Psoas muscle (tissue), 8 donors: ENCODE measurements around the gene R3HCC1L. TPM values are rescaled to one million over a fixed set of nuclear protein-coding genes. Genes with fewer than 3 reads are reported as not detected.
A peak's percentile ranks its signal among the peaks of the same experiment; 100 is the strongest.

Experiments used
- ATAC-seq, 4 donors: fragments of 200-7000 bp; cut with Tn5 transposase; one replicate each; pipeline ENCODE4 v1.9.1; 2020; ENCODE audit warnings: moderate library complexity in 3 of 4, mild to moderate bottlenecking in 2 of 4
- DNase-seq, 2 donors: peaks; one replicate each; pipeline ENCODE4 v3.0.0-alpha.2; 2020
- H3K27ac ChIP-seq: fragments of 200-600 bp; one replicate; pipeline ENCODE4 v1.8.0; 2022
- H3K27me3 ChIP-seq, 3 donors: fragments of 200-600 bp in 1 of 3; one replicate each; pipeline versions ENCODE4 v1.6.1 to v1.8.0; 2013 to 2022; ENCODE audit warnings: low read length in 2 of 3, mild to moderate bottlenecking in 2 of 3, moderate library complexity in 1 of 3; ENCODE audit not compliant: insufficient read depth in 3 of 3
- H3K36me3 ChIP-seq, 2 donors: fragments of 200-600 bp in 1 of 2; one replicate each; pipeline versions ENCODE4 v1.6.1 to v1.8.0; 2013 to 2022; ENCODE audit warnings: low read depth in 1 of 2, mild to moderate bottlenecking in 1 of 2, moderate library complexity in 1 of 2; ENCODE audit not compliant: insufficient read depth in 1 of 2
- H3K4me1 ChIP-seq: fragments of 200-600 bp; one replicate; pipeline ENCODE4 v1.8.0; 2022
- H3K4me3 ChIP-seq: fragments of 200-600 bp; one replicate; pipeline ENCODE4 v1.8.0; 2022; ENCODE audit warnings: mild to moderate bottlenecking
- H3K9me3 ChIP-seq: fragments of 200-600 bp; one replicate; pipeline ENCODE4 v1.8.0; 2022
- WGBS, 3 donors: extraction: QIAGEN DNeasy Blood & Tissue Kit; methylation state at CpG; one replicate each; pipeline versions ENCODE4 v1.1.6 to v1.1.7; 2013; 5-methylcytosine and 5-hydroxymethylcytosine counted together
- intact Hi-C, 2 donors: fragments of 100-400 bp; cut with DNase I; formaldehyde crosslinking; loops; one replicate each; pipeline versions ENCODE4 v1.11.0 to v1.14.2; 2022
- polyA plus RNA-seq, 3 donors: library from polyadenylated mRNA; stranded (reverse); fragments of 200-250 nt; gene quantifications; one replicate each; pipeline ENCODE4 v1.2.3, GENCODE V29; 2013
- total RNA-seq, 4 donors: library from RNA; stranded (reverse); fragmentation: NEBNext Ultra II Directional in 2 of 4; extraction: Animal tissue kit (Norgen Biotek cat#: 25700) in 2 of 4; gene quantifications; one replicate each; pipeline versions ENCODE4 v1.2.1 to v1.2.4, GENCODE V29; 2021 to 2023
- TF ChIP-seq, protein P1 (sequence below): fragments of 200-600 bp; IDR thresholded peaks from one replicate; pipeline ENCODE4 v1.8.0; 2022; ENCODE audit warnings: antibody characterized with exemption
- donor health status: healthy with polysubstance abuse.
- donor health status: DM: no; HTN: no; CAD: no; lungs with moderate emphysema.
- donor health status: Bipolar disorder and iron deficiency.
- donor health status: healthy.
- donor health status: DM: yes; HTN: yes; CAD: no.
- donor health status: DM: no; HTN: no; CAD: no.
- donor health status: DM: no; HTN: no; CAD: no.
- donor health status: DM: yes; HTN: yes; CAD: no.

Gene R3HCC1L
- total and polyA plus RNA-seq, 7 donors, result 5.2 to 18.3 (median 6.2) TPM

DNA sequence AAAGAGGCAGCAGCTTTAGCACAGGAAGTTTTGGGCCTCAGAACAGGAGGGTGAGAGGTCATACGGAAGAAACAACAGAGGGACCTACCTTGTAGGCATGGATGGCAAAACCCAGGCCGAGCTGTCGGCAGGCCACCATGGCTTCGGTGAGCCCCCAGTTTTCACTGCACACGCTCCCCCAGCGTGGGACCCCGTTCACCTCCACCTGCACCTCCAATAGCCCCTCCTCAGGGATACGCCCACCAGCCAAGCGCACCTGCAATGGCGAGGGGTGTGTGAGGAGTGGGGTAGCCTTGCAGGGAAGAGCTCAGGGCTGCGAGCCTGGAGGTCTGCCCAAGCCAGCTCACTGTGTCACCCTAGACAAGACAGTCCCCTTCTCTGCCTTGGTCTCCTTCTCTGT, 122.2 kb downstream of the R3HCC1L start:
- ATAC-seq (no peak), DNase-seq (no peak)
- TF ChIP-seq, protein P1, sequence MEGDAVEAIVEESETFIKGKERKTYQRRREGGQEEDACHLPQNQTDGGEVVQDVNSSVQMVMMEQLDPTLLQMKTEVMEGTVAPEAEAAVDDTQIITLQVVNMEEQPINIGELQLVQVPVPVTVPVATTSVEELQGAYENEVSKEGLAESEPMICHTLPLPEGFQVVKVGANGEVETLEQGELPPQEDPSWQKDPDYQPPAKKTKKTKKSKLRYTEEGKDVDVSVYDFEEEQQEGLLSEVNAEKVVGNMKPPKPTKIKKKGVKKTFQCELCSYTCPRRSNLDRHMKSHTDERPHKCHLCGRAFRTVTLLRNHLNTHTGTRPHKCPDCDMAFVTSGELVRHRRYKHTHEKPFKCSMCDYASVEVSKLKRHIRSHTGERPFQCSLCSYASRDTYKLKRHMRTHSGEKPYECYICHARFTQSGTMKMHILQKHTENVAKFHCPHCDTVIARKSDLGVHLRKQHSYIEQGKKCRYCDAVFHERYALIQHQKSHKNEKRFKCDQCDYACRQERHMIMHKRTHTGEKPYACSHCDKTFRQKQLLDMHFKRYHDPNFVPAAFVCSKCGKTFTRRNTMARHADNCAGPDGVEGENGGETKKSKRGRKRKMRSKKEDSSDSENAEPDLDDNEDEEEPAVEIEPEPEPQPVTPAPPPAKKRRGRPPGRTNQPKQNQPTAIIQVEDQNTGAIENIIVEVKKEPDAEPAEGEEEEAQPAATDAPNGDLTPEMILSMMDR, result no peak
- Histone ChIP-seq H3K4me3 (no peak overlapping the region), H3K9me3 (no peaks in the 10 kb centered on the region), H3K27me3 (no peaks in the 10 kb centered on the region), H3K4me1 (peaks cover 5% of the 10 kb centered on the region), H3K27ac (no peak overlapping the region), H3K36me3 (peaks cover 0 to 54% of the 10 kb centered on the region in 2 donors)
- intact Hi-C loops, result loop anchor here in 1 of 2 donors (10.0 kb wide), 1 partner anchor 408 kb away; no protein-coding TSS in a partner anchor
- WGBS, 3 donors, result 94 to 98% (median 96%) methylated on average over 11 of the region's 11 CpGs

DNA sequence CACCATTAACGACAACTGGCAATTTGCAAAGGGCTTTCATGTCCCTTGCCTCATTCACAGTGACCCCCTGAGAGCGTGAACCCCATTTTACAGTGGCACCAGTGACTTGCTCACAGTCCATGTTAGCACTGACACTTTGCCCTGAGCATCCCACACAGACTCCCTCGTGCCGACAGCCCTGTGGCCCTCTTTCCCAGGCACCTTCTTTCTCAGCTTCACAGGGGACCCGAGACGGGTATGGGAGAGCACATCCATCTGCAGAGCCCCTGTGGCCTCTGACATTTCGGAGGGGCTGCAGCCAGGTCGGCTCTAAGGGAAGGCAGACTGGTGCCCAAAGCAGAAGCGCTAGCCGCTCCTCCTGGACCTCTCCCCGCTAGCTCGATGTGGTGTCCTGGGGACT, 122.7 kb downstream of the R3HCC1L start:
- Histone ChIP-seq H3K27me3 (no peaks in the 10 kb centered on the region), H3K9me3 (no peaks in the 10 kb centered on the region), H3K36me3 (peaks cover 0 to 48% of the 10 kb centered on the region in 2 donors), H3K4me3 (no peak overlapping the region), H3K27ac (no peak overlapping the region), H3K4me1 (peaks cover 5% of the 10 kb centered on the region)
- ATAC-seq (no peak), DNase-seq (no peak)
- TF ChIP-seq, protein P1, result no peak
- intact Hi-C loops, result loop anchor here in 1 of 2 donors (10.0 kb wide), 1 partner anchor 408 kb away; no protein-coding TSS in a partner anchor
- 91 to 95% (median 94%) methylated on average over 12 of the region's 12 CpGs for WGBS, 3 donors

DNA sequence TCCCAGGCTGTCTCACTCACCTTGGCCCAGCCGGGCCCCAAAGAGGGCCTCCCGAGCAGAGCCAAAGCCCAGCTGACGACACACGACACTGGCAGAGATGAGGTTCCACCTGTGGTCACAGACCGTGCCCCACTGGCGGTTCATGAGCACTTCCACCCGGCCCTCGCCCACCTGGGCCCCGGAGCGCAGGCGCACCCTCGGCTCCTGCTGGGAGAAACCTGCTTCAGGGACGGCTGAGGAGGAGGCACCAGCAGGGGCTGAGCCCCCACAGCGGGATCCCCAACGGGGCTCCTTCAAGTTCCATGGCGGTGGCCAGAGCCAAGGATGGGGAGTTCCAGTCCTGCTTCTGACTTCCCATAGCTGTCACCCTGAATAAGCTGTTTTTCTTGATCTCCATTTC, 123.5 kb downstream of the R3HCC1L start:
- DNase-seq (no peak), ATAC-seq (no peak)
- Histone ChIP-seq H3K4me1 (peaks cover 8% of the 10 kb centered on the region), H3K9me3 (no peaks in the 10 kb centered on the region), H3K4me3 (no peak overlapping the region), H3K27ac (no peak overlapping the region), H3K36me3 (peaks cover 0 to 41% of the 10 kb centered on the region in 2 donors), H3K27me3 (no peaks in the 10 kb centered on the region)
- intact Hi-C loops, result loop anchor here in 1 of 2 donors (10.0 kb wide), 1 partner anchor 407 kb away; no protein-coding TSS in a partner anchor
- WGBS, 3 donors, result 91 to 92% (median 91%) methylated on average over 12 to 16 of the region's 16 CpGs
- TF ChIP-seq, protein P1, result no peak

- ATAC-seq, result peak in 1 of 4 donors; percentile 6
- intact Hi-C loops, result loop anchor here in 1 of 2 donors (10.0 kb wide), 1 partner anchor 406 kb away; no protein-coding TSS in a partner anchor
- Histone ChIP-seq H3K4me1 (peaks cover 9% of the 10 kb centered on the region), H3K4me3 (no peak overlapping the region), H3K36me3 (peaks cover 0 to 35% of the 10 kb centered on the region in 2 donors), H3K27ac (no peak overlapping the region), H3K9me3 (no peaks in the 10 kb centered on the region), H3K27me3 (no peaks in the 10 kb centered on the region)
- no peak for DNase-seq
- 75 to 80% (median 76%) methylated on average over 13 of the region's 13 CpGs for WGBS, 3 donors
- TF ChIP-seq, protein P1, result no peak
These were observed 124.4 kb downstream of the R3HCC1L start for GRCh38 chr10:98258683-98259454.
